NCI-H345 treated with DMSO at 0.1 percent for 48 hours (cell line): Measurements from ENCODE around the gene OR7A17.

Experiments used
- DNase-seq: peaks from one replicate; lab custom pipeline; 2025; ENCODE audit not compliant: unreplicated experiment; lab: John Stamatoyannopoulos, UW

The OR7A17 gene

GRCh38 chr19:14886032-14886431 is at the start of gene OR7A17:
Gene OR7A17, minus strand, starts transcription at chr19:14886132. Its CDS starts 4,777 bp downstream, at chr19:14881355.
- no peak for DNase-seq

DNA sequence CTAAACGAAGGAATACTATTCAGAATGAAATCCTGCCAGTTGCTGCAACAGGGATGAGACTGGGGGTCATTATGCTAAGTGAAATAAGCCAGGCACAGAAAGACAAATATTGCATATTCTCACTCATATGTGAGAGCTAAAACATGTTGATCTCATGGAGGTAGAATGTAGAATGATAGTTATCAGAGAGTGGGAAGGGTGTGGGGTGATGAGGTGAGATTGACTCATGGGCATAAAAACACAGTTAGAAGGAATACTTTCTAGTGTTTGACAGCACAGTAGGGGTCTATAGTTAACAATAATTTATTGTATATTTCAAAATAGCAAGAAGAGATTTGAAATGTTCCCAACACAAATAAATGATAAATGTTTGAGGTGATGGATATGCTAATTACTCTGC is 47.6 kb upstream of the OR7A17 start:
- no peak for DNase-seq

GRCh38 chr19:14916848-14917247 is 30.9 kb upstream of the OR7A17 start:
- no peak for DNase-seq

DNA sequence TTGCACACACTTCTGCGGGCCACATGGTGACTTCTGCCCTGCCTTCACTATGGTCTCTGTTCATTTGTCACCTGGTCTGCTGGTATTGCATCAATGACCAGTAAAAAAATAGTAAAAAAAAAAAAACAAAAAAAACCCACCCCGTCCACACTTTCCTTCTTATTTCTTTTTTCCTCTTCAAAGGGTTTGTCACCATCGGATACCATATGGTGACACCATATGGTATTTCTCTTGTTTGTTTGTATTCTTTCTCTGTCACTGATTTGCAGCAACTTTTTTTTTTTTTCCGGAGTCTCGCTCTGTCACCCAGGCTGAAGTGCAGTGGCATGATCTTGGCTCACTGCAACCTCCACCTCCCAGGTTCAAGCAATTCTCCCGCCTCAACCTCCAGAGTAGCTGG is 29.2 kb upstream of the OR7A17 start:
- DNase-seq: no peak

GRCh38 chr19:14906711-14907110 is 20.8 kb upstream of the OR7A17 start:
- no peak for DNase-seq

- DNase-seq: no peak
These were observed 15.8 kb upstream of the OR7A17 start for GRCh38 chr19:14901675-14902260.

DNA sequence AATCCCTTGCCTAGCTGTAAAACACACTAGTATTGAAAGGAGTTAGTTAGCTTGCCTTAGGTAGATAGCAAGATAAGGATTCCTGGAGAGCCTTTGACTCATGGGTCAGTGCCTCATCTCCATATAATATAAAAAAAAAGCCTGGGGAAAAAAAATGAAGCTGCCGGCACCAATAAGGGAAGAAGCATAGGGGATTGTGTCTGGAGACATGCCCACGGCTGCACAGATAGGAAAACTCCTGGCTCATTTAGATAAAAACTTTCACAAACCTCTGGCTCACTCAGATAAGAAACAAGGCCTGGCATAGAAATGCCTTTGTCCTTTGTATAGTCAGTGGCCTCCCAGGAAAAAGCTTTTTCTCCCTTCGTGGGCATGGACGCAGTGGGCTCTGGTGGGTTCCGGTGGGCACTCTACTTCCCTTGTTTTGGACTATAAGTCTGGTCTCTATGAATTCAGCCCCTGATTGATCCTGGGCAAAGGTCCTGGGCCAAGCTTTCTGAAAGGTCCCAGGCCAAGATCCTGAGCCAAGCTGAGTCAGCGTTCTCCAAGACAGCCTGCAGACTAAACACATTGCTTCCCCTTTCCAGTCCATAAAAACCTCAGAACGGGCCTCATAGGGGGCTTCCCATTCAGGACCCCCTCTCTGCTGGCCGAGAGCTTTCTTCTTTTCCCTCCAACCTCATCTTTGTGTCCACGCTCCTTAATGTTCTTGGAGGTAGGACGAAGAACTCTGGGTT is 4.9 kb upstream of the OR7A17 start:
- DNase-seq: no peak

GRCh38 chr19:14889994-14890642 is 4.2 kb upstream of the OR7A17 start:
- DNase-seq: no peak

GRCh38 chr19:14871619-14872230 is 14.2 kb downstream of the OR7A17 start:
- no peak for DNase-seq

DNA sequence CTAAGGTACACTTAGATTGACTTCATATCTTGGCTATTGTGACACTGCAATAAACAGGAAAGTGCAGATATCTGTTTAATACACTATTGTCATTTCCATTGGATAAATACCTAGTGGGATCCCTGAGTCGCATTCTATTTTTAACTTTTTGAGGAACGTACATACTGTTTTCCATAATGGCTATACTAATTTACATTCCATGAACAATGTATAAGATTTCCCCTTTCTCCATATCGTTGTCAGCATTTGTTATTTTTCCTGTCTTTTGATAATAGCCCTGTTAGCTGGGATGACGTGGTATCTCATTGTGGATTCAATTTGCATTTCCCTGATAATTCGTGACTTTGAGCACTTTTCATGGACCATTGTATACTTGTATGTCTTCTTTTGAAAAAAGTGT is 17.4 kb downstream of the OR7A17 start:
- DNase-seq: no peak

- DNase-seq: no peak
These were observed 37.1 kb downstream of the OR7A17 start, which contains the start of gene OR7A10 for GRCh38 chr19:14848822-14849221. Gene OR7A10, minus strand, starts transcription at chr19:14848922. Its CDS starts 7,045 bp downstream, at chr19:14841877.

DNA sequence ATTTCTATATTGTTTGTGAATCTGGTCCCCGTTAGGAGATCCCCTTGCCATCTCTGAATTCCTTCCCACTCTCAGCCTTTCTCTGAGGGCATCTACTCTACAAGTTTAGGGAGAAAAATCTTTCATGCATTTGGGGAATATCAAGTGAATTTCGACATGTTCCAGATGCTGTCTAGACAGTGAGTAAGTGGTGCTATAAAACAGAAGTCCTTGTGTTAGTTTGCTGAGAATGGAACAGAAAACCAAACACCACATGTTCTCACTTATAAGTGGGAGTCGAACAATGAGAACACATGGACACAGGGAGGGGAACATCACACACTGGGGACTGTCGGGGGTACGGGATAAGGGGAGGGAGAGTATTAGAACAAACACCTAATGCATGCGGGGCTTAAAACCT is 42.4 kb downstream of the OR7A17 start:
- no peak for DNase-seq

GRCh38 chr19:14843169-14843568 is 42.8 kb downstream of the OR7A17 start:
- DNase-seq: no peak

DNA sequence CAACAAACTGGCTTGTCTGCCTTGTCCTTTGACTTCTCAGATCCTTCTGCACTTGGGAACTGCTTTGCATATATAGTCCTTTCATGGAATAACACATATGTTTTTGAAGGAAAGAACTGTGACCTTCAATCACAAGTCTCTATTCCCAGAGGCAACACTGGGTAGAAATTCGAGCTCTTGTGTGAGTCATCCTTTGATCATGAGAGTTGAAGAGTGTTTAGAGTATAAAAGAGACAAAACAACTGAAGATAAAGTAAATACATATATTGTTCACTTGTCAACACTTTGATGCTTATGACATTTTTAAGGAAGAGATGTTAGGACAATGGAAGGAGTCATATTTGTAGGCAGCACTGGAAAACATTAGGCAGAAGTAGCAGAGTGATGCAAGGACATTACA is 45.7 kb downstream of the OR7A17 start:
- DNase-seq: no peak

DNA sequence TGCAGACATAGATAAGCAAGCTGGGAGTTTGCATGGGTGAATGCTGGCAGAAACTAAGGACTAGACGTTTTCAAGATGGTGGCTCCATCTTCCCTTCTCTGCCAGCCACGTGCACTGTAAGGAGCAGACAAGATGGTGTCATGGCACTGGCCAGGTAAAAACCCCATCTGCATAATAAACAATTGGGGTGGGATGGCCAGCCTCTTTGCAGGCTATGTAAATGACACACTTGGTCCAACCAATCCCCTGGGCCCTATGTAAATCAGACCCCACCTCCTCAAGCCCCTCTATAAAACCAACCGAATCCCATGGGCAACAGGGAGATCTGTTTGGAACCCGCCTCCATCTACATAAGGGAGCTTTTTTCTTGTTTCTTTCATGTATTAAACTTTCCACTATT is 48.5 kb downstream of the OR7A17 start:
- DNase-seq: no peak

DNA sequence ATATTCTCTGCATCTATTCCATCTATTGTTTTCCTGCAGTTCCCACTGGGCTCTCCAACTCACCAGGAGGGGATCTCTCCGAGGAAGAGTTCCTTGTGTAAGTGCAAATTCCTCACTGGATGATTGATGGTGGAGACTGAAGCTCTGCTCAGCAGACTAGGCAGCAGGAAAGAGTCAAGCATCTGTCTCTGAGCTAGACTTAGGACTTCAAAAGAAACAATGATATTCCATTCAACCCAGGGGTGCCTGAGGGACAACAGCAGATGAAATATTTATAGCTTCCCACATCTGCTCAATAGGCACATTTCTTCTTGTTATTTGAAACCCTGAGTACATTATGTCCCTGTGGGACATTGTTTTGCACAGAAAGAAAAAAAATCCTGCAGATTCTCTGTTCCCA is 50.9 kb downstream of the OR7A17 start, which contains the start of the genes OR7A5 and OR7C1:
OR7A5 (minus strand) TSS at position 175 of the 400 bp plus-strand sequence. CDS start 6,944 bp downstream, outside the sequence.
OR7C1 (minus strand) TSS at position 175 of the 400 bp plus-strand sequence. CDS start 35,049 bp downstream, outside the sequence.
- DNase-seq: no peak

DNA sequence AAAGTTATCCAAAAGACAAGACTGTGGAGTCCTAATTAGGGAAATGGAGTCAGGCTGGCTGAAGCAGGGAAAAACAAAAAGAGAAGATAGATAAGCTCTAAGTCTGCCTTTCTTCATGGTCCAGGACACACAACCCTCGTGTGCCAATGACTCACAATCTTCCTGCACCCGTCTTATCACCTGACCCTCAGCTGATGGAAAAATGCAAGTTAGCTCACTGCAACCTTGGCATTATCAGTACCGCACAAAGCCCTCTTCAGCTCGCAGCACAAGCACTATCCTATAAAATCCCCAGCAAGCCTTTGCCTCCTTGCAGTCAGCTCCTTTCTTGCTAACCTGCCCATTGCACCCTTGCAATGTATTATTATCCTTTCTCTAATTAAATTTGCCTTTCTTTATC is 55.2 kb downstream of the OR7A17 start:
- no peak for DNase-seq
